HG03025 (cell line): Measurements from ENCODE around the gene LIMS2.

Experiments used
- ATAC-seq: cut with Tn5 transposase; IDR thresholded peaks from one replicate; pipeline ENCODE4 v1.9.1; 2021; ENCODE audit warnings: mild to moderate bottlenecking, moderate library complexity; ENCODE audit not compliant: unreplicated experiment, low FRiP score

The LIMS2 gene

GRCh38 chr2:127659408-127660290, 15.7 kb downstream of the LIMS2 start:
- no peak for ATAC-seq

GRCh38 chr2:127658641-127659407, 16.5 kb downstream of the LIMS2 start:
- ATAC-seq, result no peak

- ATAC-seq, result no peak
Measured at GRCh38 chr2:127658146-127658545, 17.2 kb downstream of the LIMS2 start.

- no peak for ATAC-seq
Measured at GRCh38 chr2:127657232-127657595, 18.1 kb downstream of the LIMS2 start.

- no peak for ATAC-seq
Measured at GRCh38 chr2:127656569-127657231, 18.6 kb downstream of the LIMS2 start.

GRCh38 chr2:127655209-127656073, 19.9 kb downstream of the LIMS2 start:
- no peak for ATAC-seq

GRCh38 chr2:127654838-127655175, 20.5 kb downstream of the LIMS2 start:
- no peak for ATAC-seq

GRCh38 chr2:127654084-127654837, 21.1 kb downstream of the LIMS2 start:
- ATAC-seq, result no peak

GRCh38 chr2:127653421-127654083, 21.8 kb downstream of the LIMS2 start:
- no peak for ATAC-seq

GRCh38 chr2:127652786-127653357, 22.5 kb downstream of the LIMS2 start:
- no peak for ATAC-seq

GRCh38 chr2:127651971-127652550, 23.3 kb downstream of the LIMS2 start:
- no peak for ATAC-seq

GRCh38 chr2:127651381-127651809, 23.9 kb downstream of the LIMS2 start:
- no peak for ATAC-seq

GRCh38 chr2:127650785-127651380, 24.4 kb downstream of the LIMS2 start:
- ATAC-seq, result no peak

GRCh38 chr2:127650041-127650784, 25.1 kb downstream of the LIMS2 start:
- ATAC-seq, result no peak

GRCh38 chr2:127649684-127650040, 25.7 kb downstream of the LIMS2 start:
- peak; percentile 49 for ATAC-seq

- no peak for ATAC-seq
Measured at GRCh38 chr2:127649100-127649611, 26.2 kb downstream of the LIMS2 start.

GRCh38 chr2:127648321-127648720, 27.0 kb downstream of the LIMS2 start:
- no peak for ATAC-seq
